GM18502 (cell line): ENCODE measurements around the gene ADGRL4.
"Not testable (repeated sequence)": the region's sequence is repeated elsewhere in the genome, so short reads cannot be mapped to it uniquely, and the experiment has no call there.

Experiments
- ATAC-seq: cut with Tn5 transposase; IDR thresholded peaks from one replicate; pipeline ENCODE4 v1.9.1; 2021; ENCODE audit warnings: mild to moderate bottlenecking; ENCODE audit not compliant: unreplicated experiment, poor library complexity

ADGRL4 gene

DNA sequence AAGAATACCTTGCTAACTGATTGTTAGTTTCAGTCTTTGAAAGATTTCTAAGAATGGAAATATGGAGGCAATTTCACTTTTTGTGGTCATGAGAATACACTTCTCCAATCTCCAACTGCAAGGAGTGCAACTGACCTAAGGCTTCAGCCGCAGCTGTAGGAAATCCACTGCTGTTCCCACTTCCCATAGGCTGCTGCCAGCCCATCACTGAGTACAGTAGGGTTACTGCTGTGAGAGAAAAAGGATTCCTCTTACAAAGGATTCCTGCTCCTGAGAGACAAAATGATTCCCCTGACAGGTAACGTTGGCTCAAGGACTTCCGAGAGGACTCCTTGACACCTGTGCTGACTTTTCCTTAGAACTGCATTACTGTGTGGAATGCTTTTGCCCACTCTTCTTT lies 87.4 kb downstream of the ADGRL4 start:
- ATAC-seq, result no peak

DNA sequence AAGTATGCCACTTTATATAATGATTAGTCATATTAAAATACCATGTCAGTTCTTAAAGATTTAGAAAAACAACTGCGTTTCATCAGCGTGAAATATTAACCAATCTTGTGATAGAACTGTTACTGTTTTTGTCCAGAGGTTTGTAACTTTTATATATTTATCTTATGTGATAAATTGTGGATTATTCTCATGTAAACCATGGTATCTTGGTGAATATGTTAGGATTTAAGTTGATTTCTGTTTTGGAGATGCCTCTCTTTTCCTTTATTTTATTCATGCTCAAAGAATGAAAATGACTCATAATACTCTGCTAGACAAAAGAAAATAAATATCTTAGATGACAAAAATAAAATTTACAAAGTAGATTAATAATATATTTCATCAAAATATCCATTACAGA lies 88.4 kb downstream of the ADGRL4 start:
- no peak for ATAC-seq

DNA sequence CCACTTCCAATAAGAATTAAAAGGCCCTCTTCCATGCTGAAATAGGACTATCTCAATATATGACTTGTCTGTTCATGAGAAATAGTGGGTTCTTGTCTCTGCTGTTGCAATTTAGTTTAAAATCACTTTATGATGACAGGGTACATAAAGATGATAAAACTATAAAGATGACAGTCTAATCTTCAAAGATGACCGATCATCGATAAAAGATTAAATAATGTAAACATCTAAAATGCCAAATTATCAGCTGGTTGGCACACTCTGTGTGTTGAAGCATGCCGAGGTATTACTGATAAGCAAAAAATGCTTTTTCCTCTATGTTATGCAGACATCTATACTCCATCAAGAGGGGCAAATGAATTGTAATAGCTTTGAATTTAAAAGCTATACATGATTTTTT lies 89.5 kb downstream of the ADGRL4 start:
- ATAC-seq, result no peak

DNA sequence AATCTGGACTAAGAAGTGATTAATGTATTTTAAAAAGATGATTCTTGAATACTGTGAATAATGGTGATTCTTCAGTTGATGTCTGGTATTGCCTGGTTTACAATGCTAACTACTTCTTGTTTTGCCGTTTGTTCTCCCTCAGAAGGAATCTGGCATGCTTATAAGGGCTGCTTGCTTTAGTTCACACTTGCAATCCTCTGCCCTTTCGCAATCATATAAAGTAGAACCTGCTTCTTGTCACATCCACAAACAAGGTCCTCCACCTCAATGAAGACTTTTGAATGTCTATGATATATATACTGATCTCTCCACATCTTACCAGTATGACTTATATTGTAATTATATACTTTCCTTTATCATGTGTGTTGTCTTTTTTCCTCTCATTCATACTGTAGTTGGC lies 92.6 kb downstream of the ADGRL4 start:
- no peak for ATAC-seq

DNA sequence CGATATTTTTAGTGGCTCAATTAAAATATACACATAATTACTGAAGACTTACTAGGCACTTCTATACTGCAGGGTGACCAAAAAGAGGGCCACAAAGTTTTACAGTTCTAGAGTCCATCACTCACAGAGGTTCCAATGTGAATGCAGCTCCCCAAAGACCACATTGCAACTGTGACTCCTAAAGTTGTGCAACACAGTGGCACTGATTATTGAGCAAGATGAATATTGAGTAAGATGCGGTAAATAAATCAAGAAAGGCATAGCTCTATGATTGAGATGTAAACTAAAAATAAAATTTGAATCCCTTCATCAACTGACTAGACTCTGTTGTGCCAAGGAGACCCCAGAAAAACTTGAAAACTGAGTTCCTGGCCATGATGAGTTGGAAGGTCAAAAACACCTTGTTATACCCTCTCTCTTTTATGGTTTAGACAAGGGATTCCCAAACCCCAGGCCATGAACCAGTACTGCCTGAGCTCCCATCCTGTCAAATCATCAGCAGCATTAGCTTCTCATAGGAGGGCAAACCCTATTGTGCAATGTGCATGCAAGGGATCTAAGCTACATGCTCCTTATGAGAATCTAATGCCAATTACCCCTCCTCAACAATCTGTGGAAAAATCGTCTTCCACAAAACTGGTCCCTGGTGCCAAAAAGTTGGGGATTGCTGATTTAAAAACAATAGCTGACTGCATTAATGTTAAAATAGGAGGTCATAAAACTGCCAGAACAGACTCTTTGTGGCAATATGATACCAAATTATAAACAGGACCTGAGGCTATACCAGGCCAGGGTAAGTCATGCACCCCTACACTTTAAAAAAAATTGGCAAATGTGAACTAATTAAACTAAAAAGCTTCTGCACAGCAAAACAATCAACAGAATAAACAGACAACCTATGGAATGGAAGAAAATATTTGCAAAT lies 94.3 kb downstream of the ADGRL4 start:
- ATAC-seq, result no peak

DNA sequence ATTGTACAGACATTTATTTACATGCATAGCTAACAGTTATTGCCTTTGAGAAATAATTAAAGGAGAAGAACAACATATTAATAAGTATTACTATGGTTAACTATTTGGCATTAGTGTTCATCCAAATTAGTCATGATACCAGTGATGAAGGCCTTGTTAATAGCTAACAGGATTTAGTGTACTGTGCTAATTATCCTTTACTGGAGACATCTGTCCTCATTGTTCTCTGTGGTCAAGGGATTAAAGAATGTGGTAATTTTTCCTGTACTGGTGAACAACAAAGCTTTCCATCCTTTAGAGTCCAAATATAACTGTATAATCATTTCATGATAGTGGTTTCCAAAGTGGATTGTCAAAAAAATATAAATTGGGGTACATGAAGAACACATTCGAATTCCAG lies 103.9 kb downstream of the ADGRL4 start:
- ATAC-seq, result no peak

DNA sequence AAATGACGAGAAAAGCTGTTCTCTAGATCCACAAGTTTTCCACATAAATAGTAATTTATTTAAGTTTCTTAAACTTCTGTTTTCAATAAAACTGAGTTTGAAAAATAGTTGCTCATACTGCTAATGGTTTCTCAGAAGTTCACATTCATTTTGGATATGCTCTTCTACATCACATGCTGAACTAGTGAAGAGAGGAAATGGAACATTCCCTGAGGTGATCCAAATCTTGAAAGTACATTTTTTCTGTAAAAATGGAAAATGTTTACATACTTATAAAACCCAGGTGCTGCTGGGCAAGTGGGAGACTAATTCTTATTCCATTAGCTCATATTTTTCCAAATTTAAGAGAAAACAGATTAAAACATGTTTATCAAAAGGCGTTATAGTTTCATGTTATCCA lies 111.7 kb downstream of the ADGRL4 start:
- no peak for ATAC-seq

DNA sequence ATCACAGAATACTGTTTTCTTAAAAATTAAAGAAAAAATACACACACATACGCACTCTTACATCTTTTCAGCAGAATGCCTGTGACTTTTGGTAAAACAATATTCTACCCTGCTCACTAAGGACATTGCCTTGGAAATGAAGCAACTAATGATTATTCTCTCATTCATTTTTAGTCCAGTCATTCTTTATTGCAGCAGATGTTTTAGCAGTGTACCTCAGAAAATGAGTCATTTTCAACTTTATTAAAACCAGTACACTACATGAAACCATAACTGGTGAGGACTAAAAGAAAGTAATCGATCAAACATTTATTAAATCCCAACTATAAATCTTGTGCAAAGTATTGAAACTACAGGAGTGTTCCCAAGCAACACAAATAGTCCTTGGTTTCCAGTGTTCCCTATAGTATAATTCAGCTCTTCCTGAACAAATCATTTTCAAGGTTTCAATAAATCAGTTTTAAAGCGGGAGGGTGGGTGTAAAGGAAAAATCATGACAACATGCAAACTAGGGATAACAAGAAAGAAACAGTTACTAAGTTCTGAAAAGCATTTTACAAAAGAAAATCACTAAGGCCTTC lies 114.2 kb downstream of the ADGRL4 start:
- ATAC-seq, result no peak

DNA sequence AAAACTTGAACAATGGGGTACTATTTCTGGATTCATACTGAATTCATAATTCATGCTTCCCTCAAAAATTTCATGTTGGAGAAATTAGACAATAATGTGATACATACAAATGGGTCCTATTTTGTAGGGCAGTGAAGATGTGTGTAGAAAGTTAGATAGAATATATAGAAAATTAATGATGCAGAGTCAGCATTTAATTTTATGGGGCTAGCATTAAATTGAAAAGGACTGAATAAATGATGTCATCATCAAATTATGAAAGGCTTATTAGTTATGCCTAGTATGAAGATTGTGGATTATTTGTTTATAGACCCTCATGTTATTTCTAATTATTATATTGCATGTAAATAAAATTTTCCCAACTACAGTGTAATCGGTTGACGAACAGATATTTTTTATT lies 119.1 kb downstream of the ADGRL4 start:
- ATAC-seq, result no peak

DNA sequence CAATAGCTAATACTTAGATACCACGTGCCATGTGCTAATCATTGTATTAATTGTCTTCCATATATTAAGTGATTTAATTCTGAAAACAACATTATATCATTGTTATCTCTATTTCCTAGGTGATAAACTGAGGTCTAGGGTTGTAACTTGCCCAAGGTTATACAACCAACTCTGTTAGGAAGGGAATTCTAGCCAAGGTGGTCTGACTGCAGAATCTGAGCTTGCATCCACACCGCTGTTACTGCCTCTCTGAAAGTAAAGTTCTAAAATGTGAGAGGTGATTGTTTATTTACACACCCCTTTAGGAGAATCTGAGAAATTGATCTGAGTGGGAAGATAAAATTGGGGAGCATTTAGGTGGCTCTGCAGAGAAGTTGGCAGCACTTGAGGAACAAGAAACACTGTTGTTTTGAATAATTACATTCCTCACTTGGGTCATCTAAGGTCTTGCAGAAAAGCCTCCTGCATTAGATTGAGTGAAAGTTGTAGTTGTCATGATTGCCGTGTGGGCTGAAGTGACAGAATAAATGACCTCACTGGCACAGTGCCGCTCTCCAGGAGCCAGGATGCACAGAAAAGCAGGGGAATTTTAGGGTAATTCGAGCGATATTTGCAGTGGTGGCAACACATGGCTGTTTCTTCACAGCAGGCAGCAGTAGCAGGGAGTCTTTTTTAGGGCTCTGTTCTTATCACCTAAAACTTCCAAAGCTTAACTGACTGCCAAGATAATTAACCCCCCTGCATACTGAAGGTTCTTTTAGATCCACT lies 121.7 kb downstream of the ADGRL4 start:
- no peak for ATAC-seq

DNA sequence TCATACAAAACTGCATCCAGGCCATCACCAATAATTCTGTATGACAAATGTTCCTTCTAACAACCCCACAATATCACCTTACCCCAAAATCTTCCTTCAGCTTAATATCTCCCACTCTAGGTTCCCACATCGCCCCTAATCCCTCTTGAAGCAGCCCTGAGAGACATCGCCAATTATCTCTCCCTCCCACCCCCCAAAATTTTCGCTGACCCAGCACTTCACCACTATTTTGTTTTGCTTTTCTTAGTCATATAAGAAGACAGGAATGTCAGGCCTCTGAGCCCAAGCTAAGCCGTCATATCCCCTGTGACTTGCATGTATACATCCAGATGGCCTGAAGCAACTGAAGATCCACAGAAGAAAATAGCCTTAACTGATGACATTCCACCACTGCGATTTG lies 126.3 kb downstream of the ADGRL4 start:
- ATAC-seq, result no peak

DNA sequence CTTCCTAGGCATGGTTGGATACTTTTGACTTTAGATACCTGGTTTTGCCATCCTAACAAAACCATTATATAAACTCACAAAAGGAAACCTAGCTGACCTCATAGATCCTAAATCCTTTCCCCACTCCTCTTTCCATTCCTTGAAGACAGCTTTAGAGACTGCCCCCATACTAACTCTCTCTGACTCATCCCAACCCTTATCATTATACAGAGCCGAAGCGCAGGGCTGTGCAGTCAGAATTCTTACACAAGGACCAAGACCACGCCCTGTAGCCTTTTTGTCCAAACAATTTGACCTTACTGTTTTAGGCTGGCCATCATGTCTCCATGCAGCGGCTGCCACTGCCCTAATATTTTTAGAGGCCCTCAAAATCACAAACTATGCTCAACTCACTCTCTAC lies 130.5 kb downstream of the ADGRL4 start:
- ATAC-seq, result not testable (repeated sequence)

DNA sequence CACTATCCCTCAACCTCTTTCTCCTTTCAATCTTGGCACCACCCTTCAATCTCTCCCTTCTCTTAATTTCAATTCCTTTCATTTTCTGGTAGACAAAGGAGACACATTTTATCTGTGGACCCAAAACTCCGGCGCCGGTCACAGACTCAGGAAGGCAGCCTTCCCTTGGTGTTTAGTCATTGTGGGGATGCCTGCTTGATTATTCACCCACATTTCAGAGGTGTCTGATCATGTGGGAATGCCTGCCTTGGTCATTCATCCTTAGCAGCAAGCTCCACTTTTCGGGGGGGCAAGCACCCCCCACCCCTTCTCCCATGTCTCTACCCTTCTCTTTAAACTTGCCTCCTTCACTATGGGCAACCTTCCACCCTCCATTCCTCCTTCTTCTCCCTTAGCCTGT lies 133.7 kb downstream of the ADGRL4 start:
- not testable (repeated sequence) for ATAC-seq

DNA sequence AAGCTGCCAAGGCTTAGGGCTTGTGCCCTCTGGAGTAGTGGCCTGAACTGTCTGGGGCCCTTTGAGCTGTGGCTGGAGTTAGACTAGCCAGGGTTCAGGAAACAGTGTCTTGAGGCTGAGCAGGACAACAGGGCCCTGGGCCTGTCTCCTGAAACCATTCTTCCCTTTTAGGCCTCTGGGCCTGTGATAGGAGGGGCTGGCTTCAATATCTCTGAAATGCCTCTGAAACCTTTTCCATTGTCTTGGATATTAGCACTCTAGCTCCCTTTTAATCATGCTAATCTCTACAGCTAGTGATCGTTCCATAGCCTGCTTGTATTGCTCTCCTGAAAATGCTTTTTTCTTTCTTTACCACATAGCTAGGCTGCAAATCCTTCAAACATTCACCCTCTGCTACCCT lies 135.3 kb downstream of the ADGRL4 start:
- ATAC-seq, result no peak

DNA sequence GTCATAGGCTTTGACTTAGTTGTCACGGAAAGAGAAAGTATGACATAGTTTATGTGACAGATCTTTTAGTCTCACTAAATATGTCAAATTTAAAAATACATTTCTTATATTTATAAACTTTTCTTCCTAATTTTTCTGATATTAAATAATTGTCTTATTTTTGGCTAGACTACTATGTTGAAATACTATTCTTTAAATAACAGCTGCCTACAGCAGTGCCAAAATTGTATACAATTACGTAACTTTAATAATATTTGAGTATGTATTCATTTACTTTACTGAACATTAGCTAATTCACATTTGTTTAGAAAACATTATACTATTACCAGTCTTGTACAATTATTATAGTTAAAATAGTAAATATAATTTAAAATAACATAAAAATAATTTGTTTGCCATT lies 137.4 kb downstream of the ADGRL4 start:
- no peak for ATAC-seq

DNA sequence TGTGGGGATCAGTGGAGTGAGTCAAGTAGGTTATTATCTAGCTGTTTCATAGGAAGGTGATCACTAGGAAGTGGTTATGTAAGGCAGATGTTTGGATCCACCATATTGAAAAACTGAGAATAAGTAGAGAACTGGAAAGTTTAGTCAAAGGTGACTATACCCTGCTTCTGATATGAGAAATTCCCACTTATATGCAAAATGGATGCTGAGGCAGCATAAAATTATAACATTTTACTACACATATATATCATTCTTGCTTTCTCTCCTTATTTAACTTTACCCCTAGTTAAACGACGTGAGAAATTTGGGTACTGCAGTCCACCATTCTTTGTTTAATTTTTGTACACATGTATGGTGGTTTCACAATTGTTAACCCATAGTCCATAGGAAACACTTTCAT lies 142.4 kb downstream of the ADGRL4 start:
- no peak for ATAC-seq

DNA sequence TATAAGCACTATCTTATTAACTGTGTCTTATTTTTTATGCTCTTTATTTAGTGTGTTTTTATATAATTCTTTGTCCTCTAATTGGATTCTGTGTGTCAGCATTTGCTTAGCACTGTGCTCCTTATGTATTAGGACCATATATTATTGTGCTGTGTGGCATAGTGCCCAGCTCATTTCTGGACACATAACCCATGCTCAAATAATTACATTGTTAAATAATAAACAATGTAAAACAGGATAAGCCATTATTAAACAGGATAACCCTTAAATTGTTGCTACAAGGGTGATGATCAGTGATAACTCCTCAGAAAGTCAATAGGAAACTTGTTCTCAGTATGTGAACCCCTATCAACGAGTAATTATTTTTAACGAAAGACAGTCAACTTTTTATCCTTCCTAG lies 150.4 kb downstream of the ADGRL4 start:
- ATAC-seq, result no peak

DNA sequence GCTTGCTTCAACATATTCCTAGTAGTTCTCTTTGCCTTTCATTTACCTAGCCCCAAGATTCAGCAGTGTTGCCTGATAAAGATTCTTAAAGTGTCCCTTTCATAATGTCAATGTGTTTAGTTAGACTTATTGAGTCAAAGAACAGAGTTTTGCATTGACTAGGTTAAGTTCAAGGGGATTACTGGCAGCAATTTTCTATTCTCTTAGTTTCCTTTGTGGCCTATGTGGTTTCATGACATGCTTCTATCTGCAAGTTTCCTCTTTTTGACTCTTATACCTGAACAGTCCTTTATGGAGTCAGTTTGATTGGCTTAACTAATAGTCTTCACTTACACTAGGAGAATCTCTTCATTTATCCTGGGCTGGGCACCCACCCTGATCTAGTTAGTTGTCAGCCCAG lies 151.3 kb downstream of the ADGRL4 start:
- ATAC-seq, result peak; percentile 97

DNA sequence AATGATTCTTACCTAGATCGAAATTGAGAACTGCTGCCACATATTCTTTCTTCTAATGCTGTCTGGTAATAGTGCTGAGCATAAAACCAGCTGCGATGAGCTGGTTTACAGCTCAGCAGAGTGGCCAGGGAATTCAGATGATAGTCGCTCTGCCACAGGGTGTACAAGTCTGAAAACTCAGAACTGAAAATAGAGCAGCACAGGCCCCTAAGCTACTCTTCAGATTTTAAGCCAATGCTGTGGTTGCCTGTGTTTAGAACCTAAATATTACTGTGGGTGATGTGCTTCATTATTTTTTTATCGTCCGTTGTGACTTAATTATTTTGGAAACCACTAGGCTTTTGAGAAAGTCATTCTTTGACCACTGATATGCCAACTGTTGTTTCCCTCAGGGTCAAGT lies 152.0 kb downstream of the ADGRL4 start:
- peak; percentile 29 for ATAC-seq

DNA sequence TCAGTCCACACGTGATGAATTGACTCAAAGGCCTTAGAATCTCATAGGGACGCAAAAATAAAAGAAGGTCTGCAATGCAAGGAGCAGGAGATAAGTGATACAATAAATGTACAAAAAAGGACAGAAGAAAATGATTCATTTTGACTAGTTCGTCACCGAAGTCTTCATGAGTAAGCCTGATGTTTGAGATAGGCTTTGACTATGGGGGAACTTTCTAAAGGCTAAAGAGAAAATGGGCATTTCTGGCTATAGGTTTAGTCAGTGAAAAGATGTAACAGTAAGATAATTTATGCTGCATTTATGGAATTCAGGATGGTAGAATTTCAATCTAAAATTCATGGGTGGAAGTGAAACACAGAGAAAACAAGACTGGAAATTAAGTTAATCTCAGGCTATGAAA lies 163.0 kb downstream of the ADGRL4 start:
- ATAC-seq, result no peak

DNA sequence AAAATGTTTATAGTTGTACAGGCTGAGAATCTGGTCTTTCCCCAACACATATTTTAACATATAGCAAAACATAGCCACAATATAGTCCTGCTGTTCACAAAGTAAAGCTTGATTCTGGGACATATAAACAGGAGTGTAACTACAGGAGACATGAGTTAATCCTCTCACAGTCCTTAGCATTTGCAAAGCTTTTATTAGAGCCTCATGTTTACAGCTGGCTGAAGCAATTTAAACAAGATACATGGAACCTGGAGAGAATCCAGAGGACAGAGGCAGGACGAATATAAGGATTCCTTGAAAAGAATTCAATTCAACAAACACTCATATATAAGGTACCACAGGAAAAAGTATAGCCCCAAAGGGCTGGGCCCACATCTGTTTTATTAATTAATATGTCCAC lies 163.4 kb downstream of the ADGRL4 start:
- ATAC-seq, result no peak
